Mesothelial cell of epicardium (in vitro differentiated cells): ENCODE data around the gene RAB34. TPM values are rescaled to one million over a fixed set of nuclear protein-coding genes. Genes with fewer than 3 reads are reported as not detected.

ENCODE experiments used
- DNase-seq, 2 experiments: peaks; one replicate each; pipeline ENCODE4 v3.0.0; 2021; ENCODE audit warnings: low spot score in 2 of 2; ENCODE audit not compliant: unreplicated experiment in 2 of 2
- H3K27ac Mint-ChIP-seq: 2 replicates; pipeline ENCODE4 v1.8.0; 2021; ENCODE audit warnings: mixed read lengths
- H3K27me3 Mint-ChIP-seq: 2 replicates; pipeline ENCODE4 v1.8.0; 2021; ENCODE audit warnings: low read depth, mixed read lengths
- H3K36me3 Mint-ChIP-seq: 2 replicates; pipeline ENCODE4 v1.8.0; 2021; ENCODE audit warnings: mixed read lengths
- H3K4me1 Mint-ChIP-seq: 2 replicates; pipeline ENCODE4 v1.8.0; 2021; ENCODE audit warnings: mixed read lengths
- H3K4me3 Mint-ChIP-seq: 2 replicates; pipeline ENCODE4 v1.8.0; 2021; ENCODE audit warnings: mild to moderate bottlenecking, moderate library complexity, mixed read lengths
- H3K9me3 Mint-ChIP-seq: 2 replicates; pipeline ENCODE4 v1.8.0; 2021; ENCODE audit warnings: mixed read lengths
- total RNA-seq: library from RNA; stranded (reverse); gene quantifications from 3 replicates; pipeline ENCODE4 v1.2.1, GENCODE V29; 2021
- TF ChIP-seq, protein P1 (sequence below): fragments of 200-600 bp; sonication (generic); IDR thresholded peaks from one replicate; pipeline ENCODE4 v1.5.0; 2021; ENCODE audit warnings: antibody characterized with exemption; ENCODE audit not compliant: unreplicated experiment

RAB34 gene
- total RNA-seq, 1 donor from 2014 or later = 172 TPM

DNA sequence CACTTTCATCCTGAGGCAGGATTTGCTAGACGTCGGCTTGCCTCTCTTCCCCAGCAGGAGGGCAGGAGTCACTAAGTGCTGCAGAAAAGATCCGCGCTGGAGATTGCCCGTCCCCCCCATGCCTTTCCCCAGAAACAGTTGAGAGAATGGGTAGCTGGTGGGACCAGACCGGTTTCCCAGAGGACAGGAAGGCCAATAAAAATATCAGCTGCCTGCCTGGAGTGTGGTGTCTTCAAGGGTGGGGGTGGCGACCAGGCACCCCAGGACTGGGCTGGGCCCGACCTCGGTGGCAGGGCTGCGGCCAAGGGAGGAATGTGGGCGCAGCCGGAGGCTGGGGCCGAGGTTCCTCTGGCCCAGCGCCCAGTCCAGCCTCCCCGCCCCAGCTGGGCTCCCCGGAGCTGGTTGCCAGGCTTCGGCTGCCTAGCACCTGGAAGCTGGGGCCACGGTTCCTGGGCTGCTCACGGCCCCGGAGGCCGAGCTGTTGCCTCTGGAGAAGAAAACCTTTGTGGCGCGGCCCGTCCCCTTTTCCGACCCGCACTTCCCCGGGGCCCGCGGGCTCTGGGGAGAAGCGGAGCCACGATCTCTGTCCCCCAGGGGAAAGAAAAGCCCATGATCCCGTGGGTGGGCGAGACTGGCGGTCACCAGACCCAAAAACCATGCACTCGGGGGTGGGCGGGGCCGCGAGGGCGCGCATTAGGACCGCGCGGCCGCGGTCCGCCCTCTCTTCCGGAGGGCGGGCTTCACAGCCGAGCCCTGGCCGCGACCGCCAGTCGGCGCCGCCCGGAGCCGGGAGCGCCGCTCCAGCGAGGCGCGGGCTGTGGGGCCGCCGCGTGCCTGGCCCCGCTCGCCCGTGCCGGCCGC, 25.8 kb upstream of the RAB34 start, which contains the start of gene TRAF4:
Gene TRAF4 (plus strand): TSS at position 769 of the 861 bp plus-strand sequence. CDS start 102 bp downstream, outside the sequence.
- Mint-ChIP-seq H3K4me1 (peaks cover 32% of the 10 kb centered on the region), H3K27ac (peak within 1 kb of the TSS; percentile 98), H3K27me3 (no peaks in the 10 kb centered on the region), H3K4me3 (peak within 1 kb of the TSS; percentile 89), H3K36me3 (no peaks in the 10 kb centered on the region), H3K9me3 (no peaks in the 10 kb centered on the region)
- TF ChIP-seq, protein P1, sequence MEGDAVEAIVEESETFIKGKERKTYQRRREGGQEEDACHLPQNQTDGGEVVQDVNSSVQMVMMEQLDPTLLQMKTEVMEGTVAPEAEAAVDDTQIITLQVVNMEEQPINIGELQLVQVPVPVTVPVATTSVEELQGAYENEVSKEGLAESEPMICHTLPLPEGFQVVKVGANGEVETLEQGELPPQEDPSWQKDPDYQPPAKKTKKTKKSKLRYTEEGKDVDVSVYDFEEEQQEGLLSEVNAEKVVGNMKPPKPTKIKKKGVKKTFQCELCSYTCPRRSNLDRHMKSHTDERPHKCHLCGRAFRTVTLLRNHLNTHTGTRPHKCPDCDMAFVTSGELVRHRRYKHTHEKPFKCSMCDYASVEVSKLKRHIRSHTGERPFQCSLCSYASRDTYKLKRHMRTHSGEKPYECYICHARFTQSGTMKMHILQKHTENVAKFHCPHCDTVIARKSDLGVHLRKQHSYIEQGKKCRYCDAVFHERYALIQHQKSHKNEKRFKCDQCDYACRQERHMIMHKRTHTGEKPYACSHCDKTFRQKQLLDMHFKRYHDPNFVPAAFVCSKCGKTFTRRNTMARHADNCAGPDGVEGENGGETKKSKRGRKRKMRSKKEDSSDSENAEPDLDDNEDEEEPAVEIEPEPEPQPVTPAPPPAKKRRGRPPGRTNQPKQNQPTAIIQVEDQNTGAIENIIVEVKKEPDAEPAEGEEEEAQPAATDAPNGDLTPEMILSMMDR = no peak
- peak; percentile 72 to 80 for DNase-seq

DNA sequence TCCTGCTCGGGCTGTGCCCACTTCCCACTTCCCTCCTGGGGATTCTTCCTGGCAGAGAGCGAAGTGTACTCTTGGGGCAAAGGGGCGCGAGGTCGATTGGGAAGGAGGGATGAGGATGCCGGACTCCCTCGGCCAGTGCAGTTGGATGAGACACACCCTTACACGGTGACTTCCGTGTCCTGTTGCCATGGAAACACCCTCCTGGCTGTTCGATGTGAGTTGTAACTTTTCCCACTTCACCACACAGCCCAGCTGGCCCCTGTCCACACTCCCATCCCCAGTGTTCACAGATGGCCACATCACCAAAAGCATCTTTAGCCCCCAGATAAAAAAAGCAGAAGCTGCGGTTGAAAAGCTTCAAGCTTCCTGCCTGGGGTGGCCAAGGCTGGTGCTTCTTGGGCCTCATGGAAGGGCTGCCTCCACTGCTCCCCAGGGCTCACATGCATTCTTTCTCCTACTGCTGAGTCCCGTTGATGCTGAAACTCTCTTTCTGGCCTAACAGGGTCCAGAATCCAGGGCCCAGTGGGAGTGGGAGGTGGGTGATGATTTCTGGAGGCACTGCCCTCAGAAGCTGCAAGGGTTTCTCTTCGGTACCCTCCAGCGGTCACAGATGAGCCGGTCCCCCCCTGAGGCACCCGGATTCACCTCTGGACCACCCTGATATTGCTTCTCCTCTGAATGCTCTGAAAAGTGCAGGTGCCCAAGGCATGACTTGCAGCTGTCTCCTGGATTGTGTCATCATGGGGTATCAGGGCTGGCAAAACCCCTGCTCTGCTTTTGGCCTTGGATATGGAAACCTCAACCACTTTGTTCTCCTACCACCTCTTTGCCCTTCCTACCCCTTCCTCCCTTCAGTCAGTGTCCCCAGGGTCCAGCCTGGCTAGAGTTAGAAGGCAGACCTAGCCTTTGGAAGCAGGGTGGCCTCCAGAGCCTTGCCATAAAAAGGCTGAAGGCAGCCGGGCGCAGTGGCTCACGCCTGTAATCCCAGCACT, 24.0 kb upstream of the RAB34 start:
- H3K4me1 Mint-ChIP-seq = peaks cover 16% of the 10 kb centered on the region
- no peaks in the 10 kb centered on the region for H3K36me3 Mint-ChIP-seq
- no peak overlapping the region for H3K4me3 Mint-ChIP-seq
- no peaks in the 10 kb centered on the region for H3K27me3 Mint-ChIP-seq
- peak overlapping the region; percentile 30 for H3K27ac Mint-ChIP-seq
- no peak for DNase-seq
- TF ChIP-seq, protein P1 = no peak
- no peaks in the 10 kb centered on the region for H3K9me3 Mint-ChIP-seq

DNA sequence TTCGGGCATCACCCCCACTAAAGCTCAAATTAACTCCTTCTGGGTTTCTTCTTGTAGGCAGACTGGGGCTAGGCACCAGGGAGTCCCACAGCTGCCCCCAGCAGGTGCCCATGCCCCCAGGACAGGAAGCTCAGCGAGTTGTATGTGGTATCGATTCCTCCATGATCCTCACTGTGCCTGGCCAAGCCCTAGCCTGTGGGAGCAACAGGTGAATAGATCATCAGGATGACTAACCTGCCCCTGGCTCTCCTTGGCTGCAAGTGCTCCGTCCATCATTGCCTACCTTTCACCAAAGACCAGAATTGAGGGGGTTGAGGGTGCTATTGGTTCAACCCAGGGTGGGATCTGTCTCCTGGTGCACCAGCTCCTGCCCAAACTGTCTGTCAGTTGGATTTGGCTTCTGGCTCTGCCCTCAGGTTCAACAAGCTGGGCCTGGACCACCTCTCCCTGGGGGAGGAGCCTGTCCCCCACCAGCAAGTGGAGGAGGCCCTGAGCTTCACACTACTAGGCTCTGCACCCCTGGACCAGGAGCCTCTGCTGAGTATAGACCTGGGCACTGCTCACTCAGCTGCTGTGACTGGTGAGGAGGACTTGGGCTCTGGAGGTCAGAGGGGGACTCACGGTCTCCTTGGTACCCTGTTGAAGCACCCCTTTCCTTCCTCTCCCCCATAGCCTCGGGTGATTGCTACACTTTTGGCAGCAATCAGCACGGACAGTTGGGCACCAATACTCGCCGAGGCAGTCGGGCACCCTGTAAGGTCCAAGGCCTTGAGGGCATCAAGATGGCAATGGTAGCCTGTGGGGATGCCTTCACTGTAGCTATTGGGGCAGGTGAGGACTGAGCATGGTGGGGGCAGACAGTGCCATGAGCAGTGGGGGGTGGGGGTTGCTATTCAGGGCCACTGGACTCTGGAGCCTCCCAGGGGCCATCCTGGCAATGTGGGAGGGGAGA, 23.0 kb upstream of the RAB34 start:
- Mint-ChIP-seq H3K27me3 (no peaks in the 10 kb centered on the region), H3K27ac (no peak overlapping the region), H3K9me3 (no peaks in the 10 kb centered on the region), H3K4me3 (no peak overlapping the region), H3K4me1 (peaks cover 9% of the 10 kb centered on the region), H3K36me3 (no peaks in the 10 kb centered on the region)
- TF ChIP-seq, protein P1 = no peak
- no peak for DNase-seq

DNA sequence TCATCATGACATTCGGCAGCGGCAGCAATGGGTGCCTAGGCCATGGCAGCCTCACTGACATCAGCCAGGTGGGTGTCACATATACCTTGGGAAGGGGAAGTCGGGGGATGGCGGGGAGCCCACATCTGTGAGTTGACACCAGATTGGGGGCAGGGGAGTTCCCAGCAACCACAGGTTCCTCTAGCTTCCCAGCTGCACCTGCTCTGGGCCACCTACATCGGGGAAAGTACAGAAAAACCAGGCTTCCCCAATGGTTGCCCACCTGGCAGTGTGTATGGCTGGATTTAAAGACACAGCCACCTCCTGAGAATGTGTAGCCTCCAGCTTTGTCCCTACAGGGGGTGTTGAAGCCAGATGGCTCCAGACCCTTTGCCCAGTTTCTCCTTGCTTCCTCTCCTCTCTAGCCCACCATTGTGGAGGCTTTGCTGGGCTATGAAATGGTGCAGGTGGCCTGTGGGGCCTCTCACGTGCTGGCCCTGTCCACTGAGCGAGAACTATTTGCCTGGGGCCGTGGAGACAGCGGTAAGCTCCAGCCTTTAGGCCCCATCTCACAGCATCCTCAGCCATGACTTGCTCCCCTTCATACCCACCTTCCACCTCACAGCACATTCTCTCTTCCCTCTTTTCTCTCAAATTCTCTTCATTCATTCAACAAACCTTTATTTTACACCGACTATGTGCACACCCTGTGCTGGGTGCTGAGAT, 21.2 kb upstream of the RAB34 start:
- no peaks in the 10 kb centered on the region for H3K9me3 Mint-ChIP-seq
- no peak overlapping the region for H3K27ac Mint-ChIP-seq
- H3K27me3 Mint-ChIP-seq = no peaks in the 10 kb centered on the region
- no peak overlapping the region for H3K4me3 Mint-ChIP-seq
- DNase-seq = no peak
- TF ChIP-seq, protein P1 = no peak
- no peaks in the 10 kb centered on the region for H3K36me3 Mint-ChIP-seq
- peaks cover 9% of the 10 kb centered on the region for H3K4me1 Mint-ChIP-seq
